K562 (cell line): ENCODE data around the gene TFF1. TPM values are rescaled to one million over a fixed set of nuclear protein-coding genes. Genes with fewer than 3 reads are reported as not detected.
A peak's percentile ranks its signal among the peaks of the same experiment; 100 is the strongest.

ENCODE experiments used
- ATAC-seq: fragments of 200-7000 bp; cut with Tn5 transposase; 3 replicates; pipeline ENCODE4 v1.9.1; 2020; ENCODE audit warnings: moderate library complexity
- BruUV-seq: library from RNA; stranded (reverse); fragments of 400-500 nt; replicated peaks from 2 replicates; lab custom pipeline; 2021; lab: Mats Ljungman, UMichigan
- CTCF ChIA-PET: fragments of 300-600 bp; formaldehyde crosslinking; extraction: SDS; loops from one replicate; lab custom pipeline; 2021; ENCODE audit warnings: low intra/inter-chr PET ratio; lab: Yijun Ruan, JAX
- POLR2A ChIA-PET: fragments of 300-600, 350-650 bp; sonication (Branson Sonifier 250); formaldehyde crosslinking; extraction: SDS; loops from one replicate; lab custom pipeline; 2021; ENCODE audit warnings: antibody characterized with exemption, inconsistent platforms; lab: Yijun Ruan, JAX
- DNase-seq, 4 experiments: peaks; one replicate each; pipeline versions ENCODE4 v3.0.0 to v3.0.0-alpha.2; 2011 to 2018; ENCODE audit warnings: low spot score in 3 of 4, mixed read lengths in 3 of 4; ENCODE audit errors: extremely low read depth in 1 of 4
- FAIRE-seq: peaks from 2 replicates; lab custom pipeline; 2011; peaks lifted over from hg19 to GRCh38; lab: Jason Lieb, UNC
- H2AFZ ChIP-seq: 2 replicates; pipeline ENCODE4 v1.6.0; 2011; ENCODE audit warnings: low read depth, low read length, control low read depth, inconsistent platforms
- H3K27ac ChIP-seq: fragments of 200-600 bp; 3 replicates; pipeline ENCODE4 v1.8.0; 2011; ENCODE audit warnings: low read depth, mild to moderate bottlenecking, control low read depth, inconsistent platforms, low read length, moderate library complexity, mixed read lengths; ENCODE audit errors: extremely low read depth
- H3K27me3 ChIP-seq, 2 experiments: fragments of 300-600 bp in 1 of 2; 2 replicates in 1 of 2; 3 replicates in 1 of 2; pipeline versions ENCODE4 v1.6.0 to v1.8.0; 2011; ENCODE audit warnings: inconsistent platforms in 2 of 2, low read length in 2 of 2, mild to moderate bottlenecking in 1 of 2, mixed read lengths in 1 of 2, moderate library complexity in 1 of 2; ENCODE audit not compliant: control insufficient read depth in 2 of 2, insufficient read depth in 2 of 2
- H3K36me3 ChIP-seq: fragments of 300-600 bp; 3 replicates; pipeline ENCODE4 v1.8.0; 2011; ENCODE audit warnings: mild to moderate bottlenecking, low read length, inconsistent platforms; ENCODE audit not compliant: control insufficient read depth, insufficient read depth
- H3K4me1 ChIP-seq, 2 experiments: fragments of 200-600 bp in 1 of 2; replicated peaks in 1 of 2; 2 replicates in 1 of 2; 3 replicates in 1 of 2; pipeline versions ENCODE4 v1.5.1 to v1.8.0; 2011; ENCODE audit warnings: inconsistent platforms in 2 of 2, low read length in 2 of 2, mild to moderate bottlenecking in 1 of 2, mixed read lengths in 1 of 2, moderate library complexity in 1 of 2; ENCODE audit not compliant: control insufficient read depth in 2 of 2, insufficient read depth in 2 of 2
- H3K4me2 ChIP-seq: 2 replicates; pipeline ENCODE4 v1.6.1; 2011; ENCODE audit warnings: low read length, control low read depth, inconsistent platforms, mixed read lengths; ENCODE audit not compliant: insufficient read depth
- H3K4me3 ChIP-seq: fragments of 200-600 bp; sonication (generic), shearing (Covaris generic); 2 replicates; pipeline ENCODE4 v1.5.1; 2016; ENCODE audit warnings: control low read depth, inconsistent platforms
- H3K79me2 ChIP-seq: fragments of 200-600 bp; 3 replicates; pipeline ENCODE4 v1.8.0; 2011; ENCODE audit warnings: low read length, inconsistent platforms; ENCODE audit not compliant: control insufficient read depth, insufficient read depth
- H3K9ac ChIP-seq, 2 experiments: 2 replicates each; pipeline versions ENCODE4 v1.6.0 to v1.6.1; 2011; ENCODE audit warnings: low read depth in 2 of 2, low read length in 2 of 2, control low read depth in 1 of 2, inconsistent platforms in 1 of 2, mild to moderate bottlenecking in 1 of 2, mixed read lengths in 1 of 2; ENCODE audit not compliant: insufficient read depth in 1 of 2
- H3K9me1 ChIP-seq: one replicate; pipeline ENCODE4 v1.6.0; 2011; ENCODE audit warnings: inconsistent platforms, mild to moderate bottlenecking, low read length, moderate library complexity; ENCODE audit not compliant: control insufficient read depth, insufficient read depth
- H3K9me3 ChIP-seq: replicated peaks from 2 replicates; pipeline ENCODE4 v1.5.1; 2011; ENCODE audit warnings: low read depth, low read length, inconsistent platforms; ENCODE audit not compliant: control insufficient read depth, insufficient read depth
- H4K20me1 ChIP-seq: replicated peaks from 2 replicates; pipeline ENCODE4 v1.6.1; 2011; ENCODE audit warnings: low read length, inconsistent platforms, mixed read lengths; ENCODE audit not compliant: control insufficient read depth, insufficient read depth
- ARNT ChIP-seq, 2 experiments: fragments of 450-650 bp; IDR thresholded peaks; 2 replicates each; pipeline ENCODE4 v1.6.1; 2016; ENCODE audit warnings: mild to moderate bottlenecking in 1 of 2
- CAMTA2 ChIP-seq: fragments of 250-450 bp; sonication (Bioruptor Pico); conservative IDR thresholded peaks from 2 replicates; pipeline ENCODE4 v1.5.1; 2022
- CEBPB ChIP-seq: fragments of 450-650 bp; IDR thresholded peaks from 2 replicates; pipeline ENCODE4 v1.6.1; 2016; ENCODE audit warnings: missing genetic modification characterization, missing compliant biosample characterization
- HNRNPK ChIP-seq: fragments of 200-400 bp; formaldehyde crosslinking; IDR thresholded peaks from one replicate; pipeline ENCODE4 v1.6.1; 2018; ENCODE audit warnings: mild to moderate bottlenecking, low read depth, low read length; ENCODE audit not compliant: poor library complexity, severe bottlenecking
- LEF1 ChIP-seq: fragments of 450-650 bp; IDR thresholded peaks from 2 replicates; pipeline ENCODE4 v1.6.1; 2016; ENCODE audit warnings: mild to moderate bottlenecking
- NCOA2 ChIP-seq, 2 experiments: fragments of 450-650 bp; IDR thresholded peaks; 2 replicates each; pipeline ENCODE4 v1.6.1; 2018; ENCODE audit warnings: mild to moderate bottlenecking in 2 of 2, moderate library complexity in 1 of 2; ENCODE audit not compliant: partially characterized antibody in 2 of 2
- NCOR1 ChIP-seq: fragments of 450-650 bp; IDR thresholded peaks from 2 replicates; pipeline ENCODE4 v1.6.1; 2016; ENCODE audit warnings: mild to moderate bottlenecking, moderate library complexity
- RFX5 ChIP-seq: IDR thresholded peaks from 2 replicates; pipeline ENCODE4 v1.6.1; 2011; ENCODE audit warnings: low read depth, mild to moderate bottlenecking, improper control_type of control experiment, low read length
- SPI1 ChIP-seq: IDR thresholded peaks from 2 replicates; pipeline ENCODE4 v1.6.1; 2011; ENCODE audit warnings: low read depth, low read length, control low read depth, borderline replicate concordance
- VEZF1 ChIP-seq: fragments of 200-800 bp; sonication (Bioruptor generic); IDR thresholded peaks from 2 replicates; pipeline ENCODE4 v1.6.1; 2017; ENCODE audit warnings: missing genetic modification characterization, missing compliant biosample characterization
- XRCC5 ChIP-seq: fragments of 200-400 bp; formaldehyde crosslinking; IDR thresholded peaks from 2 replicates; pipeline ENCODE4 v1.6.1; 2017; ENCODE audit warnings: low read depth, mild to moderate bottlenecking, low read length
- YY1 ChIP-seq, 3 experiments: IDR thresholded peaks; 2 replicates each; pipeline ENCODE4 v1.6.1; 2011; ENCODE audit warnings: low read length in 2 of 3, mild to moderate bottlenecking in 2 of 3, moderate library complexity in 2 of 3, borderline replicate concordance in 1 of 3, control low read depth in 1 of 3, low read depth in 1 of 3; ENCODE audit not compliant: insufficient read depth in 3 of 3, insufficient replicate concordance in 2 of 3, control insufficient read depth in 1 of 3, insufficient read length in 1 of 3; ENCODE audit errors: extremely low read depth in 1 of 3
- ZC3H8 ChIP-seq: fragments of 450-650 bp; IDR thresholded peaks from 2 replicates; pipeline ENCODE4 v1.6.1; 2017
- ZFPM2 ChIP-seq: fragments of 250-450 bp; sonication (Bioruptor Pico); IDR thresholded peaks from 2 replicates; pipeline ENCODE4 v1.5.1; 2022; ENCODE audit warnings: mild to moderate bottlenecking
- ZFX ChIP-seq: sonication (generic); formaldehyde crosslinking; IDR thresholded peaks from 2 replicates; pipeline ENCODE4 v1.8.0; 2022; ENCODE audit warnings: mild to moderate bottlenecking, missing genetic modification reagents, moderate library complexity
- ZNF282 ChIP-seq: sonication (generic); formaldehyde crosslinking; IDR thresholded peaks from 2 replicates; pipeline ENCODE4 v1.8.1; 2023; ENCODE audit warnings: missing genetic modification reagents
- ZNF354B ChIP-seq: fragments of 250-450 bp; sonication (Bioruptor Pico); IDR thresholded peaks from 2 replicates; pipeline ENCODE4 v1.4.0; 2020
- WGBS: fragments of 100-300 bp; shearing (Covaris generic); methylation state at CpG from one replicate; pipeline ENCODE4 v1.1.6; 2016; ENCODE audit warnings: low coverage, mixed read lengths; ENCODE audit not compliant: insufficient coverage; ENCODE audit errors: missing lambda C conversion rate; 5-methylcytosine and 5-hydroxymethylcytosine counted together
- in situ Hi-C: fragments of 300-500 bp; cut with MboI; formaldehyde crosslinking; loops from 4 replicates; pipeline ENCODE4 v1.15.0; 2018; ENCODE audit warnings: inconsistent platforms, mixed read lengths
- intact Hi-C: fragments of 100-400 bp; cut with micrococcal nuclease; formaldehyde crosslinking; loops from 2 replicates; pipeline ENCODE4 v1.14.2; 2022
- polyA plus RNA-seq, 8 experiments: library from polyadenylated mRNA; depleted of rRNA in 4 of 8; stranded (reverse) in 5 of 8; unstranded in 3 of 8; fragments of >200 nt; fragmentation: Nextera tagmentation in 2 of 8; fragmentation: Illumina TruSeq in 1 of 8; extraction: Ambion mirVana in 2 of 8; extraction: Trizol in 1 of 8; gene quantifications; 2 replicates each; pipeline versions ENCODE4 v1.2.1 to v1.2.3, GENCODE V29; 2011 to 2014; ENCODE audit warnings: inconsistent platforms in 1 of 8, missing spikeins in 1 of 8
- total RNA-seq, 7 experiments: library from RNA; depleted of rRNA in 6 of 7; stranded (reverse); fragments of >200 nt in 6 of 7; fragmentation: Illumina TruSeq in 2 of 7; extraction: Trizol in 2 of 7; gene quantifications; 2 replicates each; pipeline versions ENCODE4 v1.2.1 to v1.2.3, GENCODE V29; 2011 to 2021; ENCODE audit warnings: low replicate concordance in 1 of 7
- TF ChIP-seq, protein P1 (sequence below): fragments of 450-650 bp; IDR thresholded peaks from 2 replicates; pipeline ENCODE4 v1.7.1; 2018; ENCODE audit warnings: mild to moderate bottlenecking, low read depth; ENCODE audit not compliant: partially characterized antibody
- TF ChIP-seq, protein P2 (sequence below): fragments of 250-450 bp; sonication (Bioruptor Pico); IDR thresholded peaks from 2 replicates; pipeline ENCODE4 v1.8.0; 2022; ENCODE audit warnings: moderate library complexity, mild to moderate bottlenecking, inconsistent platforms

Gene TFF1
- total and polyA plus RNA-seq, 9 of the 15 experiments (the other 6 are each of a cell fraction or from before 2014, with no cell fraction given), result 0.31 TPM; not detected in 8

DNA sequence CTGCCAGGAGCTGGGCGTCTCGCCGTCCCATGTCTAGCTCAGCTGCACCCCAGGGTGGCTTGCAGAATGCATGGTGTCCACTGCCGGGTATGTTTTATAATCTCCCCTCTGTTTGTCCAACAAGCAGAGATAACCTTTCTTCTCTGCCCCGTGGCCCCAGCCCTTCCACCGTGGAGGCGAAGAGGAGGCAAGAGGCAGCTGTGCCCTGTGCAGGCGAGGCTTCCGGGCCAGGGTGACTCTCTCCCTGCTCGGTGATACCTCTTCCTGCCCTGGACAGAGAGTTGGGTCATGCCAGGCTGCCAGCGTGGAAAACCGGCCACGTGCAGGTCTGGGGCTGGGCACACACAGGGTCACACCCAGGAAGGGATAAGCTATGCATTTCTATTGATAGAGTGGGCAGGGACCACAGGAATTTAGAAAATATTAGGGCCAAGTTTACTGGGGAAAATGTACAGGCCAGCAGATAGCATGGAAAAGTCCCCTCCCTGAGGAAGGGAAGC lies 15.4 kb downstream of the TFF1 start, which contains the start of gene TFF2:
Gene TFF2 (minus strand): TSS at position 68 of the 500 bp plus-strand sequence. CDS start 37 bp downstream, at position 31.
- no TSS peak for BruUV-seq
- peaks cover 0 to 4% of the 10 kb centered on the region in 2 experiments; a peak in 1 of 5 replicates for H3K4me1 ChIP-seq
- FAIRE-seq, result no peak
- POLR2A ChIA-PET, result no interaction called here
- intact Hi-C loops (no loop called here), in situ Hi-C loops (no loop called here)
- H3K4me3 ChIP-seq, result no peak within 1 kb of the TSS
- H3K4me2 ChIP-seq, result no peak within 1 kb of the TSS
- H3K9ac ChIP-seq, result no peak within 1 kb of the TSS; a peak in 1 of 4 replicates
- H3K79me2 ChIP-seq, result no peaks in the 10 kb centered on the region
- H2AFZ ChIP-seq, result no peak within 1 kb of the TSS
- 0 out of 2 replicates have a peak, but pooled peaks cover 2% of the 10 kb centered on the region for H3K9me3 ChIP-seq
- CTCF ChIA-PET, result no interaction called here
- no peak within 1 kb of the TSS for H3K27ac ChIP-seq
- DNase-seq, result no peak
- no peaks in the 10 kb centered on the region; the same call in 1 of the 2 replicates for H4K20me1 ChIP-seq
- no peaks in the 10 kb centered on the region for H3K9me1 ChIP-seq
- H3K27me3 ChIP-seq, result peaks cover 25 to 61% of the 10 kb centered on the region in 2 experiments
- ATAC-seq, result peak; percentile 20; the same call in 1 of the 3 replicates
- WGBS, result under 1% methylated on average over 13 of the region's 13 CpGs
- TF ChIP-seq SPI1, result no peak
- TF ChIP-seq XRCC5, result no peak
- no peak for TF ChIP-seq CAMTA2
- TF ChIP-seq ZFPM2 (CRISPR knock-in tag), result no peak
- no peak for TF ChIP-seq YY1 (IDR thresholded peaks at IDR 0.05; ENCODE audit: borderline replicate concordance in 1 of 3, control insufficient read depth in 1 of 3, extremely low read depth in 1 of 3, insufficient read depth in 3 of 3, insufficient read length in 1 of 3, insufficient replicate concordance in 2 of 3, low read depth in 1 of 3, low read length in 2 of 3)
- TF ChIP-seq HNRNPK, result no peak
- no peak for TF ChIP-seq VEZF1 (CRISPR knock-in tag)
- no peak for TF ChIP-seq CEBPB (tag)
- no peak for TF ChIP-seq ZNF282 (CRISPR knock-in tag)
- TF ChIP-seq NCOA2 (IDR thresholded peaks at IDR 0.05; ENCODE audit: partially characterized antibody in 2 of 2), result no peak
- TF ChIP-seq, protein P1, sequence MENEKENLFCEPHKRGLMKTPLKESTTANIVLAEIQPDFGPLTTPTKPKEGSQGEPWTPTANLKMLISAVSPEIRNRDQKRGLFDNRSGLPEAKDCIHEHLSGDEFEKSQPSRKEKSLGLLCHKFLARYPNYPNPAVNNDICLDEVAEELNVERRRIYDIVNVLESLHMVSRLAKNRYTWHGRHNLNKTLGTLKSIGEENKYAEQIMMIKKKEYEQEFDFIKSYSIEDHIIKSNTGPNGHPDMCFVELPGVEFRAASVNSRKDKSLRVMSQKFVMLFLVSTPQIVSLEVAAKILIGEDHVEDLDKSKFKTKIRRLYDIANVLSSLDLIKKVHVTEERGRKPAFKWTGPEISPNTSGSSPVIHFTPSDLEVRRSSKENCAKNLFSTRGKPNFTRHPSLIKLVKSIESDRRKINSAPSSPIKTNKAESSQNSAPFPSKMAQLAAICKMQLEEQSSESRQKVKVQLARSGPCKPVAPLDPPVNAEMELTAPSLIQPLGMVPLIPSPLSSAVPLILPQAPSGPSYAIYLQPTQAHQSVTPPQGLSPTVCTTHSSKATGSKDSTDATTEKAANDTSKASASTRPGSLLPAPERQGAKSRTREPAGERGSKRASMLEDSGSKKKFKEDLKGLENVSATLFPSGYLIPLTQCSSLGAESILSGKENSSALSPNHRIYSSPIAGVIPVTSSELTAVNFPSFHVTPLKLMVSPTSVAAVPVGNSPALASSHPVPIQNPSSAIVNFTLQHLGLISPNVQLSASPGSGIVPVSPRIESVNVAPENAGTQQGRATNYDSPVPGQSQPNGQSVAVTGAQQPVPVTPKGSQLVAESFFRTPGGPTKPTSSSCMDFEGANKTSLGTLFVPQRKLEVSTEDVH, result no peak
- TF ChIP-seq ZFX, result no peak
- no peak for TF ChIP-seq RFX5
- TF ChIP-seq NCOR1, result no peak
- no peak for TF ChIP-seq ZC3H8
- no peak for TF ChIP-seq LEF1
- TF ChIP-seq, protein P2, sequence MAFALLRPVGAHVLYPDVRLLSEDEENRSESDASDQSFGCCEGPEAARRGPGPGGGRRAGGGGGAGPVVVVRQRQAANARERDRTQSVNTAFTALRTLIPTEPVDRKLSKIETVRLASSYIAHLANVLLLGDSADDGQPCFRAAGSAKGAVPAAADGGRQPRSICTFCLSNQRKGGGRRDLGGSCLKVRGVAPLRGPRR, result no peak
- no peak for TF ChIP-seq ARNT (IDR thresholded peaks at IDR 0.05)
- no peak for TF ChIP-seq ZNF354B (CRISPR knock-in tag)
- H3K36me3 ChIP-seq, result no peaks in the 10 kb centered on the region
